Measurements from ENCODE around the gene BOD1. TPM values are rescaled to one million over a fixed set of nuclear protein-coding genes. Genes with fewer than 3 reads are reported as not detected.

Gene BOD1
- total RNA-seq, 1 donor from 2014 or later, result 144 TPM

DNA sequence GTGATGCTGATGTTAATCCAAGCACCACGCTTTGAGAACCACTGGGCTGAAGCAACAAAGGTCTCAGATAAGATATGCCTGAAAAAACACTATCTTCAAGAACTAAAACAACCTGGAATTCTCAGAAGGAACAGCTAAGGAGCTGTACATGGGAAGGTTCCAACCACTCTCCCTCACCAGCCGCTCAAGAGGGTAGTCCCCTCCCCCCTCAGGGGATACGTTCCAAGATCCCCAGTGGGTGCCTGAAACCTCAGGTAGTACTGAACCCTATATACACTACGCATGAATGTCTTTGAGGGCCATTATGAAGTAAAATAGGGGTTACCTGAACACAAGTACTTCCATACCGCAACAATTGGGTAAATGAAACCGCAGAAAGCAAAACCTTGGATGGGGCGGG is 1.9 kb downstream of the BOD1 start:
- H3K4me2 ChIP-seq, result peak overlapping the region; percentile 77
- H3K79me2 ChIP-seq (ENCODE audit: low read depth), result peaks cover 62% of the 10 kb centered on the region
- peak overlapping the region; percentile 74 for H3K4me3 ChIP-seq
- H3K27ac Mint-ChIP-seq, result no peak overlapping the region
- no peaks in the 10 kb centered on the region for H3K9me3 Mint-ChIP-seq
- TF ChIP-seq EZH2phosphoT487 (IDR thresholded peaks at IDR 0.05) (no peak), EZH2 (IDR thresholded peaks at IDR 0.05) (no peak)
- TF ChIP-seq, protein P1, sequence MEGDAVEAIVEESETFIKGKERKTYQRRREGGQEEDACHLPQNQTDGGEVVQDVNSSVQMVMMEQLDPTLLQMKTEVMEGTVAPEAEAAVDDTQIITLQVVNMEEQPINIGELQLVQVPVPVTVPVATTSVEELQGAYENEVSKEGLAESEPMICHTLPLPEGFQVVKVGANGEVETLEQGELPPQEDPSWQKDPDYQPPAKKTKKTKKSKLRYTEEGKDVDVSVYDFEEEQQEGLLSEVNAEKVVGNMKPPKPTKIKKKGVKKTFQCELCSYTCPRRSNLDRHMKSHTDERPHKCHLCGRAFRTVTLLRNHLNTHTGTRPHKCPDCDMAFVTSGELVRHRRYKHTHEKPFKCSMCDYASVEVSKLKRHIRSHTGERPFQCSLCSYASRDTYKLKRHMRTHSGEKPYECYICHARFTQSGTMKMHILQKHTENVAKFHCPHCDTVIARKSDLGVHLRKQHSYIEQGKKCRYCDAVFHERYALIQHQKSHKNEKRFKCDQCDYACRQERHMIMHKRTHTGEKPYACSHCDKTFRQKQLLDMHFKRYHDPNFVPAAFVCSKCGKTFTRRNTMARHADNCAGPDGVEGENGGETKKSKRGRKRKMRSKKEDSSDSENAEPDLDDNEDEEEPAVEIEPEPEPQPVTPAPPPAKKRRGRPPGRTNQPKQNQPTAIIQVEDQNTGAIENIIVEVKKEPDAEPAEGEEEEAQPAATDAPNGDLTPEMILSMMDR (IDR thresholded peaks at IDR 0.05), result no peak
- H3K4me1 ChIP-seq, result peaks cover 20% of the 10 kb centered on the region
- H4K20me1 ChIP-seq (ENCODE audit: low read depth), result peaks cover 62% of the 10 kb centered on the region
- no peak overlapping the region for H2AFZ ChIP-seq (replicated peaks)
- H3K4me1 Mint-ChIP-seq, result peaks cover 35% of the 10 kb centered on the region
- H3K9ac ChIP-seq, result peak overlapping the region; percentile 41
- no peak for DNase-seq (ENCODE audit: low spot score)
- peaks cover 6% of the 10 kb centered on the region for H3F3A ChIP-seq (ENCODE audit: low read depth)
- H3K27me3 ChIP-seq, result no peaks in the 10 kb centered on the region
- no peaks in the 10 kb centered on the region for H3K27me3 Mint-ChIP-seq (ENCODE audit: insufficient read depth, low read depth)
- peaks cover 18% of the 10 kb centered on the region for H3K36me3 Mint-ChIP-seq
- peak overlapping the region; percentile 93 for H3K4me3 Mint-ChIP-seq
- H3K36me3 ChIP-seq, result no peaks in the 10 kb centered on the region
- no peaks in the 10 kb centered on the region for H3K9me3 ChIP-seq (ENCODE audit: low read depth)
- no peak overlapping the region for H3K27ac ChIP-seq

DNA sequence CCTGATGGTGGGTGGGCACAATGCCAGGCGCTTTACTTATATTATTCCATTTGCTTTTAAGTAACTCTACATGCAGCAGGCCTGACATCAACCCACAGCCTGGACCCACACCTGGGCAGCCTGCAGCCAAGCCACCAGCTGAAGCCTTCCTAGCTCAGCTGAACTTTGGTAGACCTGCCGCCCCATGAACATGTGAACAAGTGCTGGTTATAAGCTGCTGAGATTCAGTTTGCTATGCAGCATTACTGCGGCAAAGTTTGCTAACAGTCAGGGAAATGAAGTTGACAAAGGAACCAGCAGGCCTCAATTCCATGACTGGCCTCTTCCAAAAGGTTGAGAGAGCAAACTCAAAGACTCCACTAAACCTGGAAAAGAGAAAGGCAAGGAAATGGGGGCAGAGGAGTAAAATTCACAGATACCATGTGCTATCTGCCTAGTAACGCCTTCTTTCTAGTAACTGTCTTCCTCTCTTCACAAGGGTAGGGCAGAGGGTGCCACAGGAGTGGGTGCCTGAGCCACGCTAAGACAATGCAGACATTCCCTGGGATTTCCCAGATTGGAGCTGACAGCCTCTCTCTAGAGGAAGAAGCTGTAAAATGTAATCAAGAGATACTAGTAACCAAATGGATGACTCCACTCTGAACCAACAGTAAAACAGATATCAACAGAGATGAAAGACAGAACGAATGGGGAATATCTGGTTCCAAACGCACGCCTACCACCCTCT is 2.9 kb downstream of the BOD1 start:
- DNase-seq (ENCODE audit: low spot score), result no peak
- Mint-ChIP-seq H3K36me3 (peaks cover 22% of the 10 kb centered on the region), H3K27ac (no peak overlapping the region), H3K4me1 (peaks cover 30% of the 10 kb centered on the region), H3K27me3 (ENCODE audit: insufficient read depth, low read depth) (peaks cover 3% of the 10 kb centered on the region), H3K9me3 (no peaks in the 10 kb centered on the region), H3K4me3 (no peak overlapping the region)
- Histone ChIP-seq H3K4me3 (peak overlapping the region; percentile 74), H3K4me2 (peak overlapping the region; percentile 77), H2AFZ (replicated peaks) (no peak overlapping the region), H3K9ac (peak overlapping the region; percentile 41), H3F3A (ENCODE audit: low read depth) (peaks cover 6% of the 10 kb centered on the region), H3K27ac (no peak overlapping the region), H3K79me2 (ENCODE audit: low read depth) (peaks cover 68% of the 10 kb centered on the region), H3K36me3 (peaks cover 1% of the 10 kb centered on the region), H4K20me1 (ENCODE audit: low read depth) (peaks cover 72% of the 10 kb centered on the region), H3K9me3 (ENCODE audit: low read depth) (no peaks in the 10 kb centered on the region), H3K4me1 (peaks cover 20% of the 10 kb centered on the region), H3K27me3 (no peaks in the 10 kb centered on the region)
- no peak for TF ChIP-seq EZH2phosphoT487 (IDR thresholded peaks at IDR 0.05)
- TF ChIP-seq EZH2 (IDR thresholded peaks at IDR 0.05), result no peak
- TF ChIP-seq, protein P1 (IDR thresholded peaks at IDR 0.05), result no peak

GRCh38 chr5:173612948-173613347 is 3.5 kb downstream of the BOD1 start:
- Mint-ChIP-seq H3K4me1 (peaks cover 30% of the 10 kb centered on the region), H3K27me3 (ENCODE audit: insufficient read depth, low read depth) (peaks cover 3% of the 10 kb centered on the region), H3K4me3 (no peak overlapping the region), H3K9me3 (no peaks in the 10 kb centered on the region), H3K27ac (no peak overlapping the region), H3K36me3 (peaks cover 26% of the 10 kb centered on the region)
- H3K27me3 ChIP-seq, result no peaks in the 10 kb centered on the region
- no peak overlapping the region for H3K27ac ChIP-seq
- no peak overlapping the region for H3K4me3 ChIP-seq
- peaks cover 77% of the 10 kb centered on the region for H4K20me1 ChIP-seq (ENCODE audit: low read depth)
- H3K4me2 ChIP-seq, result peak overlapping the region; percentile 77
- TF ChIP-seq EZH2phosphoT487 (IDR thresholded peaks at IDR 0.05) (no peak), EZH2 (IDR thresholded peaks at IDR 0.05) (no peak)
- TF ChIP-seq, protein P1 (IDR thresholded peaks at IDR 0.05), result no peak
- H3F3A ChIP-seq (ENCODE audit: low read depth), result no peaks in the 10 kb centered on the region
- H3K9ac ChIP-seq, result no peak overlapping the region
- H2AFZ ChIP-seq (replicated peaks), result no peak overlapping the region
- peaks cover 68% of the 10 kb centered on the region for H3K79me2 ChIP-seq (ENCODE audit: low read depth)
- no peaks in the 10 kb centered on the region for H3K9me3 ChIP-seq (ENCODE audit: low read depth)
- peaks cover 7% of the 10 kb centered on the region for H3K36me3 ChIP-seq
- DNase-seq (ENCODE audit: low spot score), result no peak
- peaks cover 20% of the 10 kb centered on the region for H3K4me1 ChIP-seq

Measured in neural progenitor cell (in vitro differentiated cells).